Stimulated activated CD8-positive, alpha-beta memory T cell treated with anti-CD3 and anti-CD28 coated beads, Interleukin-12 subunit alpha, Interleukin-12 subunit beta, amount 100 ng/mL, for 4 hours (primary cell): ENCODE data around the gene APOC4.
"Not testable (repeated sequence)": the region's sequence is repeated elsewhere in the genome, so short reads cannot be mapped to it uniquely, and the experiment has no call there.

ENCODE experiments used
- DNase-seq: peaks from one replicate; pipeline ENCODE4 v3.0.0-alpha.2; 2020; ENCODE audit warnings: low read depth

APOC4 gene

DNA sequence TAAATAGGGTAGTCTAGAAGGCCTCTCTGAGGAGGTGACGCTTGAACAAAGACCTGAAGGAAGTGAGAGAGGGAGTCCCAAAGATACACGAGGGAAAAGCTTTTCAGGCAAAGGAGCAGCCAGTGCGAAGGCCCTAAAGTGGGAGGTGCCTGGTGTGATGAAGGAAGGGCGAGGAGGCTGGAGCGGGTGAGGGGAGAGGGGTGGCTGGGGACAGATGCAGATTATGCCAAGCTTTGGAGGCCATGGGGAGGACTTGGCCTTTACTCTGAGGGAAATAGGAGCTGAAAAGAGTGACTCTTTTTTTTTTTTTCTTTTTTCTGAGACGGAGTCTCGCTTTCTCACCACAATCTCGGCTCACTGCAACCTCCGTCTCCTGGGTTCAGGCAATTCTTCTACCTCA is 16.1 kb downstream of the APOC4 start:
- DNase-seq = no peak

DNA sequence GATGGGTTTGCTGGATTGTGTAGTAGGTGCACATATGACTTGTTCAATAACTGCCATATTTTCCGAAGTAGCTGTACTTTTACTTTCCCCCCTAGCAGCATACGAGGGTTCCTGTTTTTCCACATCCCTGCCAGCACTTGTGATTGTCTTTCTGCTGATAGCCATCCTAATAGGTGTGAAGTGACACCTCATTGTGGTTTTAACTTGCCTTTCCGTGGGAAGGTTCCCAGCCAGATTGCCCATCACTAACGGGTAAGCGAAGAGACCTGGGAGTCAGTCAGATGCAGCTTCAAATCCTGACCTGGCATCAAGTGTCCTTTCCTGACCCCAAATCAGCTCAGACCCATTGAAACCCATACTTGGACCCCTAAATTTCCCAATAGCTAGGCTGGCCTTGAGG is 17.7 kb downstream of the APOC4 start:
- no peak for DNase-seq

DNA sequence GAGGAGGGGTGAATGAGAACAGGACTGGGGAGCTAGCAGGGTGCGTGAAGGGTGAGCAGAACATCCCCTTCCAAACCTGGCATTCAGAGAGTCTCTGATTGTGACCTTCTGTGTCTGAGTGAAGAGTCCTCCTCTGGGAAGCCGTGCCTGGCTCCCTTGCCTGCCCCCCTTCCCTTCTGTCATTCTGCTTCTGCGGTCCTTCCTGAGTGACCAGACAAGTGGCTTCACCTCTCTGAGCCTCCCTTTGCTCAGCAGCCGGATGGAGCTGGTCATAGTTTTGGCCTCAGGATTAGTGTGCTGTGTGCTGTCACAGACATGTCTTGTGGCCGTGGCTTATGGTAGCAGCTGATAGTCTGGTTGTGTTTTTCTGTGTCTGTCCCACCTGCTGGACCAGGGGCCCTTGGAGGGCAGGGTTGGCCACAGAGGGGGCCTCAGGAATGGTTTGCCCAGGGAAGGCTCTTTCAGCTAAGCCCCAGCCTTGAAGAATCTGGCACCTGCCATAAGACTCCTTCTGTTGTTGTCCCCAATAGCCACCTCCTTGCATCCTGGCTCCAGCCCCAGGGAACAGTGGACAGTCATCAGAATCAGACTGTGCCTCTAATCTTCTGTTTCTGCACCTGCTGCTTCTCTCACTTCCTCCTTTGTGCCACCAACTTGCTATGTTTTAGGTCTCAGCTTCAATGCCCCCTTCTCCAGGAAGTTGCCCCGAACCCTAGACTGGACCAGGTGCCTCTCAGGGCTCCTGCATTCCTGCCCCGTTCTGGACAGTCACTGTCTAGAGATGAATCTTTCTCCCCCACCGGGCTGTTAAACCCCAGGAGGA is 19.1 kb downstream of the APOC4 start:
- no peak for DNase-seq

DNA sequence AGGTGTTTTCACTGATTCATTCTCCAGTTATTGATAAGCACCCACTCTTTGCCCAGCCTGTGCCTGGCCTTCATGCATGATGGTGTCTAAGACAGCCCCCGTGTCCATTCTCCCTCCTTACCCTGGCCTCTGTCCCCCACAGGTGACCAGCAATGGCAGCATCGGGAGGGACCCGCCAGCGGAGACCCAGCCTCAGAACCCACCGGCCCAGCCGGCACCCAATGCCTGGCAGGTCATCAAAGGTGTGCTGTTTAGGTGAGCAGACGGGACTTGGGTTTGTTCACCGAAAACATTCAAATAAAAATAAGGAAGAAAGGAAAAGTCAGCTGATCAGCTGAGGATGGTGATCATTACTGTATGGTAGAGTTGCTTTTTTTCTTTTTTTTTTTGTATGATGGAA is 19.8 kb downstream of the APOC4 start:
- no peak for DNase-seq

DNA sequence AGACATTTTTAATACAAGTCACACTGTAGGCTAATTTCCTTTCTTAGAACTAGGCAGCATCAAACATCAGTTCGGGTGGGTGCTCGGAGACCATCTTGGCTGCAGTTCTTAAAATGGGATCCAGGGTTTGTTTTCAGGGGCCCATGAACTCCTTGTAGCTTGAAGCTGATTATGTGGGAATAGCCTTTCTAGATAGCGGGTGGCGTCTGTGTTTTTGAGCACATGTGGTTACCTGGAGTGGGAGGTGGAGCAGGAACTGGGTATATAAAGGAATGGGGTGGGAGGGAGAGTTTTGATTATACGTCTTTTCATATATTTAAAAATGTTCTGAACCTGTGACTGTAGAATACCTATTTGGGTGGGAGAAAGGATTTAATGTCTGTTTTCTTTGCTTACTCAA is 26.1 kb downstream of the APOC4 start:
- DNase-seq = no peak

DNA sequence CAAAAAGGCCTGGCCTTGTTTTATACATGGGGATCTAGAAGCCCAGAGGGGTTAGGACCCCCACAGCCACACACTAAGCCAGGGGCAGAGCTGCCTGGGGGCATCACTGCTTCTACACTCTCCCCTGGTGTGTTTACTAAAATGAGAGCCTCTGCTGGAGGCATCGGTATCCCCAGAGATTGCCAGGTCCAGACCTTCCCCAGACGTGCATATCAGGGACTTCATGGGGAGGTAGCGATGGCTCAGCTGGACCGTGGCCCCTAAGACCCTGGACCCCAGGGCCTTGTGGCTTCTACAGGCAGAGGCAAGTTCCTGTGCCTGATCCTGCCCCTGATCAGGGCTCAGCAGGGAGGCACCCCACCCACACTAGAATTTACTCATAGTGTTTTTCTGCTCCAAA is 26.6 kb downstream of the APOC4 start:
- DNase-seq = no peak

DNA sequence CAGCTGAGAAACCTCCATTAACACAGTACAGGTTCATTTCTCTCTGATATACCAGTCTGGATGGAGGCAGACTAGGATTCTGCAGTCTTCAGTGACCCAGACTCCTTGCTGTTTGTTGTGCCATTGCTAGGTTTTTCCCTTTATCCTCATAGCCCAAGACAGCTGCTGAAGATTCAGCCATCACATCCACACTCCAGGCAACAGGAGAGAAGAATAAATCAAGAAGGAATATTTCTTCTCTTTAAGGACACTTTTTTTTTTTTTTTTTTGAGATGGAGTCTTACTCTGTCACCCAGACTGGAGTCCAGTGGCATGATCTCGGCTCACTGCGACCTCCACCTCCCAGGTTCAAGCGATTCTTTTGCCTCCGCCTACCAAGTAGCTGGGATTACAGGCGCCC is 27.4 kb downstream of the APOC4 start:
- DNase-seq = no peak

DNA sequence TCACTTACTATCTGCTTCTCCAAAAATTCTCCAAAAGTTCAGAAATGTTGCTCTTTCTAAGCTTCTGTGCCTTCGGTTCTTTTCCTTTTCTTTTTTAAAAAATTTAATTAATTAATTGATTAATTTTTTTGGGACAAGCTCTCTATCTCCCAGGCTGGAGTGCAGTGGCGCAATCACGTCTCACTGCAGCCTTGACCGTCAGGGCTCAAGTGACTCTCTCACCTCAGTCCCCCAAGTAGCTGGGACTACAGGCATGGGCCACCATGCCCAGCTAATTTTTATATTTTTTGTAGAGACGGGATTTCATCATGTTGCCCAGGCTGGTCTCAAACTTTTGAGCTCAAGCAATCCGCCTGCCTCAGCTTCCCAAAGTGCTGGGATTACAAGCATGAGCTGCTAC is 29.4 kb downstream of the APOC4 start:
- DNase-seq = not testable (repeated sequence)

DNA sequence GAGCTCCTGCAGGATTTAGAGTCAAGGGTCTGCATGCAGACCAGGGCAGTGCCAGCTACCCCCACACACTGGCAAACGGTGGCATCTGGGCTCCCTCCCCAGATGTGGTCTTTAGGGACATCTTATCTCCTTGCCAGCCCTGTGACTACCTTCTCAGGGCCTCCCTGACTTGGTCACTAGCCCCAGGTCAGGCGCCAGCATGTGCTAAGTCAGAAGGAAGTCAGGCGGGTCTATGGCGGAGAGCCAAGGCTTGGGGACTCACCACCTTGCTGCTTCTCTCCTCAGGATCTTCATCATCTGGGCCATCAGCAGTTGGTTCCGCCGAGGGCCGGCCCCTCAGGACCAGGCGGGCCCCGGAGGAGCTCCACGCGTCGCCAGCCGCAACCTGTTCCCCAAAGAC is 30.8 kb downstream of the APOC4 start:
- DNase-seq = no peak

DNA sequence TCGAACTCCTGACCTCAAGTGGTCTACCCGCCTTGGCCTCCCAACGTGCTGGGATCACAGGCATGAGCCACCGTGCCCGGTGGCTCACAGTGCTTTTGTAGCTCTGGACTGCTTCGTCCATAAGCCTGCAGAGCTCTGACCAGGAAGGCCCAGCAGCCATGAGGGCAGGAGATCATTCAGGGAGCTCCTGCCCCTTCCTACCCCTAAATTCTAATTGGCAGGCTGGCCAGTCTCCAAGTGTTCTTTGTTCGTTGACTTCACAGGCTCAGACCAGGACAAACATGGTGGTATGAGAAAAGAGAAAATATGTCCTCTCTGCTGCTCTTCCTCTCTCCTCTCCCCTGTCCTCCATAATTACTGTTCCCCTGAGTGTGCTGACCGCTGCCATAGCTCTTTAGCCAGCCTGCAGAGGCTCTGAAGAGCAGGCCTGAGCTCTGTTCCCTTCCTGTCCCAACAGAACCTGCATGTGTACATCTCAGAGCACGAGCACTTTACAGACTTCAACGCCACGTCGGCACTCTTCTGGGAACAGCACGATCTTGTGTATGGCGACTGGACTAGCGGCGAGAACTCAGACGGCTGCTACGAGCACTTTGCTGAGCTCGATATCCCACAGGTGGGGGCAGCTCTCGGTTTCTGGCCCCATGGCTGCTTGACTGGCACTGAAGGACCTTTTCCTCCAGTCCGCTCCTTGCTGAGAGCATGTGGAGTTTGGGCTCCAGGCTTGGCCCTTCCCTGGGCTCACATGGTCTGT is 32.1 kb downstream of the APOC4 start:
- DNase-seq = no peak

DNA sequence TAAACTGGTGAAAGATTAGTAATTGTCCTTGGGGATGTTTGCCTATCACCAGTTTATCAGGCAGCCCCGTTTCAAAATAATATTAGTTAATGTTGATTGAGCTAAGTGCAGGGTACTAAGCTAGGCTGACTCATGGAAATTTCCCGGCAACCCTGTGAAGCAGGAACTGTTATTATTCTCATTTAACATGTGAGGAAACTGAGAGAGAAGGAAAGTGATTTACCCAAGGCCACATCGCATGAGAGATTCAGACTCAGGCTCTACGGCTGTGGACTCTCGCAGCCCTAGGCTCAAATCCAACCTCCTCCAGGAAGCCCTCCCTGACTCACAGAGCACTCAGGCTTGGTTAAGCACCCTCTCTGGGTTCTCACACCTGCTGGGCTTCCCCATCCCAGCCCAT is 32.8 kb downstream of the APOC4 start:
- no peak for DNase-seq

DNA sequence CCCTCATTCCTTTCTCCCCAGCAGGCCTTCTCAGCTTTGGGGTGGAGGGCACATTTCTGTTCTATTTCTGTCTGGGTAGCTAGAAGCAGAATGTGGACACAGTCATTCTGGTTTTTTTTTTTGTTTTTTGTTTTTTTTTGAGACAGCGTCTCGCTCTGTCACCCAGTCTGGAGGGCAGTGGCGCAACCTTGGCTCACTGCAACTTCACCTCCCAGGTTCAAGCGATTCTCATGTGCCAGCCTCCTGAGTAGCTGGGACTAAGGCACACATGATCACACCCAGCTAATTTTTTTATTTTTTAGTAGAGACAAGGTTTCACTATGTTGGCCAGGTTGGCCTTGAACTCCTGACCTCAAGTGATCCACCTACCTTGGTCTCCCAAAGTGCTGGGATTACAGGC is 33.4 kb downstream of the APOC4 start:
- DNase-seq = no peak

DNA sequence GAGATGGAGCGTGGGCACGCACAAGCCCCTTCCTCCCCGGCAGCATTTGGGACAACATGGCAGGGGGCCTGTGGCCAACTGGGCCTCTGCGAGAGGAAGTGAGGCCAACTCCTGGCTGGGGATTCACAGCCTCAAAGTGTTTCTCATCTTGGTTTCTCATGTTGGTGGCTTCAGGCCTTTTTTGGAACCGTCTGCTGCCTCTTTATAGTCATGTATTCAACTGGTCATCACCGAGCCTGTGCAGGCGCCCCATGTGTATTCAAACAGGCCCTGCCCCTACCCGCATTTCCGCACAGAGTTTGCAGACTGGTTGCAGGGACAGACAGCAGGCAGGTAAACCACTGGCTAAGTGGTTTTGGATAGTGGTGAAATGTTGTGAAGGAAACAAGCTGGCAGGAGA is 42.0 kb downstream of the APOC4 start:
- DNase-seq = no peak

DNA sequence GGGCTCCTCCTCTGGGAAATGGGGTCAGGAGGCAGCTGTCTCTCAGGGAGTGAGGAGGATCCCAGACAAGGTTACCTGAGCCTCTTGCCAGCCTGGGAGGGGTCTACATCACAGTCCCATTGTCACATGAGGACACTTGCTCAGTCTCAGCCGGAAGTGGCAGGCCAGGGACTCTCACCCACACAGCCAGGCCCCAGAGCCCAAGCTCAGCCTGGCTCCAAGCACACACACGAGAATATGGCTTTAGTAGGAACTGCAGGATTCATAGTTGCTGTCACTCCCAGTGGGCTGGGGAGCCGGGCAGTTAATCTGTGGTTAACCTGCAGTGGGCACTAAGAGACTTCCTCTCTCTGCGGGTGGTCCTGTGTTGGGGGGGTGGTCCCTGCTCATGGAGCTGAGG is 43.4 kb downstream of the APOC4 start:
- no peak for DNase-seq

DNA sequence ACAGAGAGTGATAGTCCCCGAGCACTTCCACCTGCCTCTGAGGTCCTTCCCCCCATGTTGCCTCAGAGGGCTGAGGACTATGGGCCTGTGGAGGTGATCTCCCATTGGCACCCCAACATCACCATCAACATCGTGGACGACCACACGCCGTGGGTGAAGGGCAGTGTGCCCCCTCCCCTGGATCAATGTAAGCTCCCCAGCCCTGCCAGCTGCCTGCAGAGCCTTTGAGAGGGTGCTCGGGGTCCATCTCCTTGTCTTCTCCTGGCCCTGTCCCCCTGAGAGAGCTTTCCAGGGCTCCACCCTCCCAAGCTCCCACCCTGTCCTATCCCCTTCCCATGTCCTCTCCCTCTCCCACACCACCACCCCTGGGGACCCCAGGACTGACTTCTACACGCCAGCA is 44.4 kb downstream of the APOC4 start:
- DNase-seq = no peak

DNA sequence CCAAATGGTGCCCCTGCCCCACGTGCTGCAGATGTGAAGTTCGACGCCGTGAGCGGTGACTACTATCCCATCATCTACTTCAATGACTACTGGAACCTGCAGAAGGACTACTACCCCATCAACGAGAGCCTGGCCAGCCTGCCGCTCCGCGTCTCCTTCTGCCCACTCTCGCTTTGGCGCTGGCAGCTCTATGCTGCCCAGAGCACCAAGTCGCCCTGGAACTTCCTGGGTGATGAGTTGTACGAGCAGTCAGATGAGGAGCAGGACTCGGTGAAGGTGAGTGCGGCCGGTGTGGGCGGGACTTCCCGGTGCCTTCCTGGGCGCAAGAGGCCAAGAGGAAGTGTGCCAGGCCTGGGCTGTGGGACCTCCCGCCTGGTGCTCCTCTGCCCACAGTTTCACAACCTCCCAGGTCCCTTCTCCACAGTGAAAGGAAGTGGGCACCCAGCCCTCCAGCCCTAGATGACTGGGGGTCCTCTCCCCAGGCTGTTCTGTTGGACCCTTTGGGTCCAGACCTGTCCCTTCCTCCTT is 45.2 kb downstream of the APOC4 start:
- no peak for DNase-seq

DNA sequence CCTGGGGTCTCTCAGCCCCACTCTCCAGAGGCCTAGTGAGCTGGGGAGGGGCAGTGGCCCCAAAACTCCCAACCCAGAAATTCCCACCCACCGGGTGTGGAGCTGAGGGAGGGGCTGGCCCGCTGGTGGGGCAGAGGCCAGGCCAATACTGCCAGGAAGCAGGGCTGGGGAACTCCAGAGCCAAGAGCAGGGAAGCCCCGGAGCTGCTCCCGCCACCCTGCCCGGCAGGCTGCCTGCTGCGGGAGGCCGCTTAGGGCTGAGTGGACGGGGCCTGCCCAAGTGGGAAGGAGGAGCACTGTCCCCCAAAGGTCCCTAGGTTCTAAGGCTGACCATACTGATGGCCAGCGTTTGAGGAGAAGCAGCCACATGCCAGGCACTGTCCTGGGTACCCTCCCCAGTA is 46.2 kb downstream of the APOC4 start:
- DNase-seq = no peak

DNA sequence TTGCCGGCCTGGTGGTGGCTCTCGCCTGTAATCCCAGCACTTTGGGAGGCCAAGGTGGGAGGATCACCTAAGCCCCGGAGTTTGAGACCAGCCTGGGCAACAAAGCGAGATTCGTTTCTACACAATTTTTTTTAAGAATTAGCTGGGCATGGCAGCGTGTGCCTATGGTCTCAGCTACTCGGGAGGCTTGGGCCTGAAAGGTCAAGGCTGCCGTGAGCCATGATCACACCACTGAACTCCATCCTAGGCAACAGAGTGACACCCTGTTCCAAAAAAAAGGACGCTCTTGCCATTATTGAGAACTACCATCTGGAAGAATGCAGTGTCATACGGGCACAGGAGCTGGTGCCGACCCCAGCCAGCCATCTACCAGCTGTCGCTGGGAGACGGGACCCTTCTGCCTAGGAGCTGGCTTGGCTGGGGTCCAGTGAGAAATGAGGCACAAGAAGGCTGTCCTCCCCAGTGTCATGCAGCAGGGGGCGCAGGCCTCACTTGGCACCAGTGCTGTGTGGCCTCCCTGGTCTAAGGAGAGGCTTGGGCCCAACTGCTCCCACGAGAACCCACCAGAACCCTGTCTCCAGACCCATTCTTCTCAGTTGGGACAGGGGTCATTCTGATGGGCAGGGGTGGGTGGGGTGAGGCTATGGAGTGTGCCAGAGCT is 47.0 kb downstream of the APOC4 start:
- DNase-seq = peak; percentile 26

DNA sequence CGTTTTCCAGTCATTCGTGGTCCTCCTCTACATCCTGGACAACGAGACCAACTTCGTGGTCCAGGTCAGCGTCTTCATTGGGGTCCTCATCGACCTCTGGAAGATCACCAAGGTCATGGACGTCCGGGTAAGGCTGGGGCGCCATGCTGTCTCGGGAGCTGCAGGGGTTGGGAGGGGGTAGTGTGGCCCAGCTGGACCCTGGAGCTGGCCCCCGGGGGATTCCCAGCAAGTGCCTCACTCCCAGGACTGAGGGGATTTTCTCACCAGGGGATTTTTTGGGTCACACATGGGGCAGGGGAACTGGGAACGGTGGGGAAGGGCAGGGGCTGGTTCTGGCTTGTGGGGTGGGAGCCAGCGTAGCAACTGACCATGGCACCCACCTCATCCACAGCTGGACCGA is 48.4 kb downstream of the APOC4 start:
- no peak for DNase-seq

DNA sequence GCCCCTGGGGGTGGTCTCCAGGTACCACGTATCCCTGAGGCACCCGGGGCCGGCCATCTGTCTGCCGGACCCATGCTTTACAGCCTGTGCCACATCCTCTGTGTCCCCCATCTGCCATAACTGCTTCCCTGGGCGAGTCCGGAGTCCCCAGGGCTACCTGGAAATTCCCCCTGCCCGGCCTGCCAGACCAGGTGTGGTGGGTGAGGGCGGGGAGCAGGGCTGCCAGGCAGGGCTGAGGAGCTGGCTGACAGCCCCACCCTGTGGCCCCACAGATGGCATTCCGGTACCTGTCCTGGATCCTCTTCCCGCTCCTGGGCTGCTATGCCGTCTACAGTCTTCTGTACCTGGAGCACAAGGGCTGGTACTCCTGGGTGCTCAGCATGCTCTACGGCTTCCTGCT is 48.9 kb downstream of the APOC4 start:
- no peak for DNase-seq

DNA sequence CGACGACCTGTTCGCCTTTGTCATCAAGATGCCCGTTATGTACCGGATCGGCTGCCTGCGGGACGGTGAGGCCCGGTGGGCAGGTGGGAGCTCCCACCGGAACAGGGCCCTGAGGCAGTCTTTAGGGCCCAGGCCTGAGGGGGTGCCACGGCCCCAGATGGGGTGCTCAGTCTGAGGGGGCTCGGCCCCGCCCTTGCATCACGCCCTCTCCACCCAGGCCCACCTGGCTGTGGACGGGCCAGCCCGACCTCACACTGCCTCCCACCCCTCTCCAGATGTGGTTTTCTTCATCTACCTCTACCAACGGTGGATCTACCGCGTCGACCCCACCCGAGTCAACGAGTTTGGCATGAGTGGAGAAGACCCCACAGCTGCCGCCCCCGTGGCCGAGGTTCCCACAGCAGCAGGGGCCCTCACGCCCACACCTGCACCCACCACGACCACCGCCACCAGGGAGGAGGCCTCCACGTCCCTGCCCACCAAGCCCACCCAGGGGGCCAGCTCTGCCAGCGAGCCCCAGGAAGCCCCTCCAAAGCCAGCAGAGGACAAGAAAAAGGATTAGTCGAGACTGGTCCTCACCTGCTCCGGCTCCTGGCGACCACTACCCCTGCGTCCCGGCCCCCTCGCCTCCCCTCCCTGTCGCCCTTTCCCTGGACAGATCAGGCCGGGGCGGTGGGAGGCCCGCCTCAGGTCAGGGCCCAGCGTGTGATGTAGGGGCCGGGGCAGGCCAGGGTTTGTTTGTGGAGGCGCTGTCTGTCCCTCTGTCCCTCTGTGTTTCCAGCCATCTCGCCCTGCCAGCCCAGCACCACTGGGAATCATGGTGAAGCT is 50.5 kb downstream of the APOC4 start:
- DNase-seq = no peak

DNA sequence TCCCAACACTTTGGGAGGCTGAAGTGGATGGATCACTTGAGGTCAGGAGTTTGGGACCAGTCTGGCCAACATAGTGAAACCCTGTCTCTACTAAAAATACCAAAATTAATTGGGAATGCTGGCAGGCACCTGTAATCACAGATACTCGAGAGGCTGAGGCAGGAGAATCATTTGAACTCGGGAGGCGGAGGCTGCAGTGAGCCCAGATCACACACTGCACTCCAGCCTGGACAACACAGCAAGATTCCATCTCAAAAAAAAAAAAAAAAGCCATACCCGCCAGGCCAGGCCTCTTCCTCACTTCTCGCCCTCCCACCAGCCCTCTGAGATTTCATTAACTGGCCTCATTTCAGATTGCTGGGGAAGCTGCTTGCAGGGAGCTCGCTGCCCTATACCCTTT is 51.5 kb downstream of the APOC4 start:
- DNase-seq = no peak
